GM23338 (cell line): ENCODE results near the gene ZFX. TPM values are rescaled to one million over a fixed set of nuclear protein-coding genes. Genes with fewer than 3 reads are reported as not detected.

Experiments used
- ATAC-seq: fragments of 200-7000 bp; cut with Tn5 transposase; 3 replicates; pipeline ENCODE4 v1.9.1; 2020
- DNase-seq: peaks from one replicate; pipeline ENCODE4 v3.0.0-alpha.2; 2015; ENCODE audit warnings: low spot score
- H2AFZ ChIP-seq: fragments of 200-600 bp; sonication (generic); 2 replicates; pipeline ENCODE4 v1.8.0; 2016; ENCODE audit warnings: antibody characterized with exemption, mild to moderate bottlenecking, moderate library complexity
- H3F3A ChIP-seq: fragments of 200-600 bp; sonication (generic); replicated peaks from 2 replicates; pipeline ENCODE4 v1.8.0; 2017; ENCODE audit warnings: antibody characterized with exemption, mixed run types, low read depth
- H3K27ac ChIP-seq: fragments of 200-600 bp; sonication (generic); 2 replicates; pipeline ENCODE4 v1.6.1; 2016; ENCODE audit warnings: low read depth
- H3K27me3 ChIP-seq: fragments of 200-600 bp; sonication (generic); 2 replicates; pipeline ENCODE4 v1.8.0; 2016; ENCODE audit warnings: mild to moderate bottlenecking, mixed run types, moderate library complexity; ENCODE audit not compliant: insufficient read depth
- H3K36me3 ChIP-seq: fragments of 200-600 bp; sonication (generic); 2 replicates; pipeline ENCODE4 v1.8.0; 2016; ENCODE audit warnings: mild to moderate bottlenecking; ENCODE audit not compliant: insufficient read depth
- H3K4me1 ChIP-seq: fragments of 200-600 bp; sonication (generic); 2 replicates; pipeline ENCODE4 v1.8.0; 2016; ENCODE audit warnings: mild to moderate bottlenecking, moderate library complexity; ENCODE audit not compliant: insufficient read depth
- H3K4me2 ChIP-seq: fragments of 200-600 bp; sonication (generic); 2 replicates; pipeline ENCODE4 v1.7.1; 2017; ENCODE audit warnings: mixed run types
- H3K4me3 ChIP-seq: fragments of 200-600 bp; sonication (generic); 2 replicates; pipeline ENCODE4 v1.6.1; 2016; ENCODE audit warnings: mixed run types
- H3K79me2 ChIP-seq: fragments of 200-600 bp; sonication (generic); replicated peaks from 2 replicates; pipeline ENCODE4 v1.8.0; 2017; ENCODE audit warnings: mild to moderate bottlenecking; ENCODE audit not compliant: insufficient read depth
- H3K9me2 ChIP-seq: fragments of 200-600 bp; sonication (generic); 2 replicates; pipeline ENCODE4 v1.8.0; 2017; ENCODE audit not compliant: insufficient read depth
- H4K20me1 ChIP-seq: fragments of 200-600 bp; sonication (generic); replicated peaks from 2 replicates; pipeline ENCODE4 v1.8.0; 2017; ENCODE audit warnings: mild to moderate bottlenecking; ENCODE audit not compliant: insufficient read depth
- H3K27ac Mint-ChIP-seq: 2 replicates; pipeline ENCODE4 v1.8.0; 2020; ENCODE audit warnings: inconsistent platforms, mild to moderate bottlenecking, moderate library complexity, mixed read lengths
- H3K27me3 Mint-ChIP-seq: 3 replicates; pipeline ENCODE4 v1.8.0; 2022; ENCODE audit warnings: low read depth, mild to moderate bottlenecking, moderate library complexity, mixed read lengths, inconsistent platforms; ENCODE audit not compliant: insufficient read depth, poor library complexity
- H3K36me3 Mint-ChIP-seq: 3 replicates; pipeline ENCODE4 v1.8.0; 2021; ENCODE audit warnings: low read depth, mild to moderate bottlenecking, inconsistent platforms, moderate library complexity, mixed read lengths
- H3K4me1 Mint-ChIP-seq: 3 replicates; pipeline ENCODE4 v1.8.0; 2020; ENCODE audit warnings: mild to moderate bottlenecking, inconsistent platforms, mixed read lengths
- H3K4me3 Mint-ChIP-seq: 3 replicates; pipeline ENCODE4 v1.8.0; 2021; ENCODE audit warnings: moderate library complexity, mild to moderate bottlenecking, inconsistent platforms, mixed read lengths
- H3K9me3 Mint-ChIP-seq: 3 replicates; pipeline ENCODE4 v1.8.0; 2020; ENCODE audit warnings: moderate library complexity, mild to moderate bottlenecking, inconsistent platforms, mixed read lengths
- CREB1 ChIP-seq: fragments of 250-450 bp; sonication (Bioruptor Pico); IDR thresholded peaks from 2 replicates; pipeline ENCODE4 v1.5.0; 2020; ENCODE audit warnings: low read depth, mild to moderate bottlenecking, moderate library complexity
- EZH2phosphoT487 ChIP-seq: fragments of 200-600 bp; sonication (generic); IDR thresholded peaks from one replicate; pipeline ENCODE4 v1.8.1; 2018; ENCODE audit warnings: antibody characterized with exemption; ENCODE audit not compliant: unreplicated experiment
- JUNB ChIP-seq: IDR thresholded peaks from one replicate; pipeline ENCODE4 v1.6.1; 2016; ENCODE audit warnings: antibody characterized with exemption; ENCODE audit not compliant: unreplicated experiment
- NANOG ChIP-seq: IDR thresholded peaks from 2 replicates; pipeline ENCODE4 v1.6.1; 2016; ENCODE audit warnings: antibody characterized with exemption, borderline replicate concordance
- ZNF114 ChIP-seq: fragments of 250-450 bp; sonication (Bioruptor Pico); IDR thresholded peaks from 2 replicates; pipeline ENCODE4 v1.5.0; 2020; ENCODE audit warnings: mild to moderate bottlenecking, moderate library complexity
- ZNF331 ChIP-seq: fragments of 250-450 bp; sonication (Bioruptor Pico); IDR thresholded peaks from 2 replicates; pipeline ENCODE4 v1.5.0; 2020; ENCODE audit warnings: low read depth, mild to moderate bottlenecking, moderate library complexity
- polyA plus RNA-seq: library from polyadenylated mRNA; unstranded; fragments of >200 nt; fragmentation: Nextera tagmentation; extraction: Ambion mirVana; gene quantifications from 2 replicates; pipeline ENCODE4 v1.2.1, GENCODE V29; 2016
- total RNA-seq: library from RNA; depleted of rRNA; stranded (reverse); fragments of >200 nt; shearing (Covaris generic); gene quantifications from 2 replicates; pipeline ENCODE4 v1.2.3, GENCODE V29; 2014
- TF ChIP-seq, protein P1 (sequence below): IDR thresholded peaks from one replicate; pipeline ENCODE4 v1.6.1; 2018; ENCODE audit warnings: antibody characterized with exemption; ENCODE audit not compliant: unreplicated experiment
- TF ChIP-seq, protein P2 (sequence below): fragments of 250-450 bp; sonication (Bioruptor Pico); IDR thresholded peaks from 2 replicates; pipeline ENCODE4 v1.5.0; 2020; ENCODE audit warnings: mild to moderate bottlenecking, moderate library complexity
- TF ChIP-seq, protein P3 (sequence below), 2 experiments: fragments of 200-600 bp in 1 of 2; sonication (generic) in 1 of 2; conservative IDR thresholded peaks; 2 replicates each; pipeline versions ENCODE4 v1.5.1 to v1.6.1; 2016 to 2017; ENCODE audit warnings: antibody characterized with exemption in 2 of 2, low read depth in 2 of 2, mild to moderate bottlenecking in 2 of 2, moderate library complexity in 1 of 2

ZFX gene
- total and polyA plus RNA-seq, 2 experiments from 2014 or later, result 11.0 to 15.4 TPM

DNA sequence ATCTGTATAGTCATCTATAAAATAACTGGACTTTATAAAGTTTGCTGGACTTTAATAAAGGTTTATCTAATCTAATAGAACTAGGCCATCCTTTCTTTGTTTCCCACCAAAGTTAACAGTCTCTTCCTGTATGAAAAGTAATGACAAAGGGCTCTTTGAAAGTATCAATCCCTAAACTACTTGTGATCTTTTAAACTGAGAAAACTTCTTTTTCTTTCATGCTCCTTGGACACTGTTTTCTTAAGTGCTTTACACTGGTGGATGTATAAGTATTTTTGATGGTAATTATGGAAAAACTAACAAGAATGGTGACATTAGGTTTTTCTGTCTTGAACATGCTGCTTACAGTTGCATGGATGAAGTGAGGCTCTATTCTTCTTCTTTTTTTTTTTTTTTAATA lies 2.4 kb upstream of the ZFX start:
- H3K27me3 ChIP-seq, result no peaks in the 10 kb centered on the region
- no peak overlapping the region for H3K4me3 ChIP-seq
- peaks cover 6% of the 10 kb centered on the region; the same call in 1 of the 2 replicates for H3F3A ChIP-seq
- peak overlapping the region; percentile 75; the same call in 1 of the 2 replicates for H3K27ac Mint-ChIP-seq
- DNase-seq (no peak), ATAC-seq (no peak)
- no peak overlapping the region for H2AFZ ChIP-seq
- peaks cover 37% of the 10 kb centered on the region for H3K4me1 Mint-ChIP-seq
- H3K4me2 ChIP-seq, result 0 out of 2 replicates have a peak overlapping the region, but pooled peaks have one; percentile 11
- H3K36me3 ChIP-seq, result no peaks in the 10 kb centered on the region
- H3K27me3 Mint-ChIP-seq, result no peaks in the 10 kb centered on the region
- H3K4me1 ChIP-seq, result peaks cover 27% of the 10 kb centered on the region
- peaks cover 6% of the 10 kb centered on the region for H3K36me3 Mint-ChIP-seq
- no peaks in the 10 kb centered on the region for H4K20me1 ChIP-seq
- TF ChIP-seq NANOG (no peak), EZH2phosphoT487 (no peak), CREB1 (CRISPR knock-in tag) (no peak)
- H3K9me3 Mint-ChIP-seq, result no peaks in the 10 kb centered on the region
- H3K27ac ChIP-seq, result no peak overlapping the region
- H3K4me3 Mint-ChIP-seq, result no peak overlapping the region
- H3K79me2 ChIP-seq, result peaks cover 17% of the 10 kb centered on the region
- H3K9me2 ChIP-seq, result no peaks in the 10 kb centered on the region

DNA sequence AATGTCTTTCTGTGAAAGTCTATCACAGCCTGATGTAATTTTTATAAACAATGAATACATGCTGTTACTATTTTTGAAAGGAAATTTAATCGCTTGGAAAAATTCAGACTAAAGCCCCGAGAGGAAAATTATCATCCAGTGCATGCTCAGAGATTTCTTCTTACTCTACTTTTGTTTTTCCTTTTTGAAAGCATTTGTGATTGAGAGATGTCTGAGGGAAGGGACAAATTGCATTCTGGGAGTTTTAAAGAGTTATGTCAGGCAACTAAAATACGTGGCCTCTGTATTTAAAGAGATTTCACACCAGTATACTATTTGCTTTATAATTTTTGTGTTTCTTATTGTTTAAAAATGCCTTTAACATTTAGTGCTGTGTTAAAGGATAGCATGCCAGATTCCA lies 1.4 kb upstream of the ZFX start:
- no peaks in the 10 kb centered on the region for H3K9me2 ChIP-seq
- H3K4me1 Mint-ChIP-seq, result peaks cover 45% of the 10 kb centered on the region
- H3K27me3 Mint-ChIP-seq, result no peaks in the 10 kb centered on the region
- no peaks in the 10 kb centered on the region for H3K36me3 ChIP-seq
- H3F3A ChIP-seq, result peaks cover 6% of the 10 kb centered on the region; the same call in 1 of the 2 replicates
- H3K36me3 Mint-ChIP-seq, result peaks cover 8% of the 10 kb centered on the region
- no peaks in the 10 kb centered on the region for H3K27me3 ChIP-seq
- H3K4me3 ChIP-seq, result 0 out of 2 replicates have a peak overlapping the region, but pooled peaks have one; percentile 88
- H3K4me1 ChIP-seq, result peaks cover 27% of the 10 kb centered on the region
- no peaks in the 10 kb centered on the region for H4K20me1 ChIP-seq
- peak overlapping the region; percentile 80; the same call in 1 of the 2 replicates for H3K4me2 ChIP-seq
- H3K27ac Mint-ChIP-seq, result peak overlapping the region; percentile 94; the same call in 1 of the 2 replicates
- ATAC-seq (no peak), DNase-seq (no peak)
- H2AFZ ChIP-seq, result no peak overlapping the region
- no peak overlapping the region for H3K27ac ChIP-seq
- peak overlapping the region; percentile 77 for H3K4me3 Mint-ChIP-seq
- no peaks in the 10 kb centered on the region for H3K9me3 Mint-ChIP-seq
- peaks cover 26% of the 10 kb centered on the region for H3K79me2 ChIP-seq
- no peak for TF ChIP-seq JUNB
- TF ChIP-seq, protein P1, sequence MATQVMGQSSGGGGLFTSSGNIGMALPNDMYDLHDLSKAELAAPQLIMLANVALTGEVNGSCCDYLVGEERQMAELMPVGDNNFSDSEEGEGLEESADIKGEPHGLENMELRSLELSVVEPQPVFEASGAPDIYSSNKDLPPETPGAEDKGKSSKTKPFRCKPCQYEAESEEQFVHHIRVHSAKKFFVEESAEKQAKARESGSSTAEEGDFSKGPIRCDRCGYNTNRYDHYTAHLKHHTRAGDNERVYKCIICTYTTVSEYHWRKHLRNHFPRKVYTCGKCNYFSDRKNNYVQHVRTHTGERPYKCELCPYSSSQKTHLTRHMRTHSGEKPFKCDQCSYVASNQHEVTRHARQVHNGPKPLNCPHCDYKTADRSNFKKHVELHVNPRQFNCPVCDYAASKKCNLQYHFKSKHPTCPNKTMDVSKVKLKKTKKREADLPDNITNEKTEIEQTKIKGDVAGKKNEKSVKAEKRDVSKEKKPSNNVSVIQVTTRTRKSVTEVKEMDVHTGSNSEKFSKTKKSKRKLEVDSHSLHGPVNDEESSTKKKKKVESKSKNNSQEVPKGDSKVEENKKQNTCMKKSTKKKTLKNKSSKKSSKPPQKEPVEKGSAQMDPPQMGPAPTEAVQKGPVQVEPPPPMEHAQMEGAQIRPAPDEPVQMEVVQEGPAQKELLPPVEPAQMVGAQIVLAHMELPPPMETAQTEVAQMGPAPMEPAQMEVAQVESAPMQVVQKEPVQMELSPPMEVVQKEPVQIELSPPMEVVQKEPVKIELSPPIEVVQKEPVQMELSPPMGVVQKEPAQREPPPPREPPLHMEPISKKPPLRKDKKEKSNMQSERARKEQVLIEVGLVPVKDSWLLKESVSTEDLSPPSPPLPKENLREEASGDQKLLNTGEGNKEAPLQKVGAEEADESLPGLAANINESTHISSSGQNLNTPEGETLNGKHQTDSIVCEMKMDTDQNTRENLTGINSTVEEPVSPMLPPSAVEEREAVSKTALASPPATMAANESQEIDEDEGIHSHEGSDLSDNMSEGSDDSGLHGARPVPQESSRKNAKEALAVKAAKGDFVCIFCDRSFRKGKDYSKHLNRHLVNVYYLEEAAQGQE, result no peak
- TF ChIP-seq, protein P2, sequence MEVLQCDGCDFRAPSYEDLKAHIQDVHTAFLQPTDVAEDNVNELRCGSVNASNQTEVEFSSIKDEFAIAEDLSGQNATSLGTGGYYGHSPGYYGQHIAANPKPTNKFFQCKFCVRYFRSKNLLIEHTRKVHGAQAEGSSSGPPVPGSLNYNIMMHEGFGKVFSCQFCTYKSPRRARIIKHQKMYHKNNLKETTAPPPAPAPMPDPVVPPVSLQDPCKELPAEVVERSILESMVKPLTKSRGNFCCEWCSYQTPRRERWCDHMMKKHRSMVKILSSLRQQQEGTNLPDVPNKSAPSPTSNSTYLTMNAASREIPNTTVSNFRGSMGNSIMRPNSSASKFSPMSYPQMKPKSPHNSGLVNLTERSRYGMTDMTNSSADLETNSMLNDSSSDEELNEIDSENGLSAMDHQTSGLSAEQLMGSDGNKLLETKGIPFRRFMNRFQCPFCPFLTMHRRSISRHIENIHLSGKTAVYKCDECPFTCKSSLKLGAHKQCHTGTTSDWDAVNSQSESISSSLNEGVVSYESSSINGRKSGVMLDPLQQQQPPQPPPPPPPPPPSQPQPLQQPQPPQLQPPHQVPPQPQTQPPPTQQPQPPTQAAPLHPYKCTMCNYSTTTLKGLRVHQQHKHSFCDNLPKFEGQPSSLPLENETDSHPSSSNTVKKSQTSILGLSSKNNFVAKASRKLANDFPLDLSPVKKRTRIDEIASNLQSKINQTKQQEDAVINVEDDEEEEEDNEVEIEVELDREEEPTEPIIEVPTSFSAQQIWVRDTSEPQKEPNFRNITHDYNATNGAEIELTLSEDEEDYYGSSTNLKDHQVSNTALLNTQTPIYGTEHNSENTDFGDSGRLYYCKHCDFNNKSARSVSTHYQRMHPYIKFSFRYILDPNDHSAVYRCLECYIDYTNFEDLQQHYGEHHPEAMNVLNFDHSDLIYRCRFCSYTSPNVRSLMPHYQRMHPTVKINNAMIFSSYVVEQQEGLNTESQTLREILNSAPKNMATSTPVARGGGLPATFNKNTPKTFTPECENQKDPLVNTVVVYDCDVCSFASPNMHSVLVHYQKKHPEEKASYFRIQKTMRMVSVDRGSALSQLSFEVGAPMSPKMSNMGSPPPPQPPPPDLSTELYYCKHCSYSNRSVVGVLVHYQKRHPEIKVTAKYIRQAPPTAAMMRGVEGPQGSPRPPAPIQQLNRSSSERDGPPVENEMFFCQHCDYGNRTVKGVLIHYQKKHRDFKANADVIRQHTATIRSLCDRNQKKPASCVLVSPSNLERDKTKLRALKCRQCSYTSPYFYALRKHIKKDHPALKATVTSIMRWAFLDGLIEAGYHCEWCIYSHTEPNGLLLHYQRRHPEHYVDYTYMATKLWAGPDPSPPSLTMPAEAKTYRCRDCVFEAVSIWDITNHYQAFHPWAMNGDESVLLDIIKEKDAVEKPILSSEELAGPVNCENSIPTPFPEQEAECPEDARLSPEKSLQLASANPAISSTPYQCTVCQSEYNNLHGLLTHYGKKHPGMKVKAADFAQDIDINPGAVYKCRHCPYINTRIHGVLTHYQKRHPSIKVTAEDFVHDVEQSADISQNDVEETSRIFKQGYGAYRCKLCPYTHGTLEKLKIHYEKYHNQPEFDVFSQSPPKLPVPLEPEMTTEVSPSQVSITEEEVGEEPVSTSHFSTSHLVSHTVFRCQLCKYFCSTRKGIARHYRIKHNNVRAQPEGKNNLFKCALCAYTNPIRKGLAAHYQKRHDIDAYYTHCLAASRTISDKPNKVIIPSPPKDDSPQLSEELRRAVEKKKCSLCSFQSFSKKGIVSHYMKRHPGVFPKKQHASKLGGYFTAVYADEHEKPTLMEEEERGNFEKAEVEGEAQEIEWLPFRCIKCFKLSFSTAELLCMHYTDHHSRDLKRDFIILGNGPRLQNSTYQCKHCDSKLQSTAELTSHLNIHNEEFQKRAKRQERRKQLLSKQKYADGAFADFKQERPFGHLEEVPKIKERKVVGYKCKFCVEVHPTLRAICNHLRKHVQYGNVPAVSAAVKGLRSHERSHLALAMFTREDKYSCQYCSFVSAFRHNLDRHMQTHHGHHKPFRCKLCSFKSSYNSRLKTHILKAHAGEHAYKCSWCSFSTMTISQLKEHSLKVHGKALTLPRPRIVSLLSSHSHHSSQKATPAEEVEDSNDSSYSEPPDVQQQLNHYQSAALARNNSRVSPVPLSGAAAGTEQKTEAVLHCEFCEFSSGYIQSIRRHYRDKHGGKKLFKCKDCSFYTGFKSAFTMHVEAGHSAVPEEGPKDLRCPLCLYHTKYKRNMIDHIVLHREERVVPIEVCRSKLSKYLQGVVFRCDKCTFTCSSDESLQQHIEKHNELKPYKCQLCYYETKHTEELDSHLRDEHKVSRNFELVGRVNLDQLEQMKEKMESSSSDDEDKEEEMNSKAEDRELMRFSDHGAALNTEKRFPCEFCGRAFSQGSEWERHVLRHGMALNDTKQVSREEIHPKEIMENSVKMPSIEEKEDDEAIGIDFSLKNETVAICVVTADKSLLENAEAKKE (CRISPR knock-in tag), result no peak
- TF ChIP-seq EZH2phosphoT487, result no peak
- no peak for TF ChIP-seq CREB1 (CRISPR knock-in tag)
- no peak for TF ChIP-seq ZNF114 (CRISPR knock-in tag)
- TF ChIP-seq, protein P3, sequence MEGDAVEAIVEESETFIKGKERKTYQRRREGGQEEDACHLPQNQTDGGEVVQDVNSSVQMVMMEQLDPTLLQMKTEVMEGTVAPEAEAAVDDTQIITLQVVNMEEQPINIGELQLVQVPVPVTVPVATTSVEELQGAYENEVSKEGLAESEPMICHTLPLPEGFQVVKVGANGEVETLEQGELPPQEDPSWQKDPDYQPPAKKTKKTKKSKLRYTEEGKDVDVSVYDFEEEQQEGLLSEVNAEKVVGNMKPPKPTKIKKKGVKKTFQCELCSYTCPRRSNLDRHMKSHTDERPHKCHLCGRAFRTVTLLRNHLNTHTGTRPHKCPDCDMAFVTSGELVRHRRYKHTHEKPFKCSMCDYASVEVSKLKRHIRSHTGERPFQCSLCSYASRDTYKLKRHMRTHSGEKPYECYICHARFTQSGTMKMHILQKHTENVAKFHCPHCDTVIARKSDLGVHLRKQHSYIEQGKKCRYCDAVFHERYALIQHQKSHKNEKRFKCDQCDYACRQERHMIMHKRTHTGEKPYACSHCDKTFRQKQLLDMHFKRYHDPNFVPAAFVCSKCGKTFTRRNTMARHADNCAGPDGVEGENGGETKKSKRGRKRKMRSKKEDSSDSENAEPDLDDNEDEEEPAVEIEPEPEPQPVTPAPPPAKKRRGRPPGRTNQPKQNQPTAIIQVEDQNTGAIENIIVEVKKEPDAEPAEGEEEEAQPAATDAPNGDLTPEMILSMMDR (conservative IDR thresholded peaks at IDR 0.05; ENCODE audit: low read depth in 2 of 2), result no peak
- no peak for TF ChIP-seq NANOG
- TF ChIP-seq ZNF331 (CRISPR knock-in tag), result no peak
